ENCODE data around the gene SLC26A2.

Gene SLC26A2

DNA sequence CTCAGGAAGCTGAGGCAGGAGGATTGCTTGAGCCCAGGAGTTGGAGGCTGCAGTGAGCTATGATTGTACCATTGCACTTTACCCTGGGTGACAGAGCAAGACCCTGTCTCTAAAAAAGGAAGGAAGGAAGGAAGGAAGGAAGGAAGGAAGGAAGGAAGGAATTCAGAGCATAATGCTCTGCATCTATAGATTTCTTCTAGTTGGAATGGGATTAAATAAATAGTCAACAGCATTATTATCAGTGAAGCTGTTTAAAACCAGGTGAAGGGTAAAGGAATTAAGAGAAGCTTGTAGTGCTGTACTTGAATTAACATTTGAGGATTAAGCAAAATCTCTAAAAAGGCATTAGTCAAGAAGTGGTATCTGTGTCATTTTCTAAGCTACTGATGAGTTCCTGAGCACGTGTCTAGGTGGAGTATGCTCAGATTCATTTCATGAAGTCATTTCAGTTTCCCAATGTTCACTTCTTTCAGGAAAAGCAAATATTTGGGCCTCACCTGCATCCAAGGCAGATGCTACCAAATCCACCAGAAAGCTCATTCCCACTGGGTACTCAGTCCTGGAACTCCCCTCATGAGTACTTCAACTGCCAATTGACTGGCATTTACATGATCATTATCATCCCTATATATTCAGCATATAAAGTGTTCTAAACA lies 24.4 kb upstream of the SLC26A2 start:
- DNase-seq: no peak
- no peaks in the 10 kb centered on the region for H3K27me3 ChIP-seq (replicated peaks)
- no peak overlapping the region for H3K27ac ChIP-seq
- no peaks in the 10 kb centered on the region for H3K36me3 ChIP-seq (replicated peaks)
- TF ChIP-seq, protein P1, sequence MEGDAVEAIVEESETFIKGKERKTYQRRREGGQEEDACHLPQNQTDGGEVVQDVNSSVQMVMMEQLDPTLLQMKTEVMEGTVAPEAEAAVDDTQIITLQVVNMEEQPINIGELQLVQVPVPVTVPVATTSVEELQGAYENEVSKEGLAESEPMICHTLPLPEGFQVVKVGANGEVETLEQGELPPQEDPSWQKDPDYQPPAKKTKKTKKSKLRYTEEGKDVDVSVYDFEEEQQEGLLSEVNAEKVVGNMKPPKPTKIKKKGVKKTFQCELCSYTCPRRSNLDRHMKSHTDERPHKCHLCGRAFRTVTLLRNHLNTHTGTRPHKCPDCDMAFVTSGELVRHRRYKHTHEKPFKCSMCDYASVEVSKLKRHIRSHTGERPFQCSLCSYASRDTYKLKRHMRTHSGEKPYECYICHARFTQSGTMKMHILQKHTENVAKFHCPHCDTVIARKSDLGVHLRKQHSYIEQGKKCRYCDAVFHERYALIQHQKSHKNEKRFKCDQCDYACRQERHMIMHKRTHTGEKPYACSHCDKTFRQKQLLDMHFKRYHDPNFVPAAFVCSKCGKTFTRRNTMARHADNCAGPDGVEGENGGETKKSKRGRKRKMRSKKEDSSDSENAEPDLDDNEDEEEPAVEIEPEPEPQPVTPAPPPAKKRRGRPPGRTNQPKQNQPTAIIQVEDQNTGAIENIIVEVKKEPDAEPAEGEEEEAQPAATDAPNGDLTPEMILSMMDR (IDR thresholded peaks at IDR 0.05; ENCODE audit: low read depth, low read length, missing control alignments): no peak
- H3K4me3 ChIP-seq (ENCODE audit: low read depth, low read length): no peak overlapping the region
- in situ Hi-C loops (cut with HindIII; ENCODE audit: low pct_ligation_motif_present, low sequenced_read_pairs): no loop called here

DNA sequence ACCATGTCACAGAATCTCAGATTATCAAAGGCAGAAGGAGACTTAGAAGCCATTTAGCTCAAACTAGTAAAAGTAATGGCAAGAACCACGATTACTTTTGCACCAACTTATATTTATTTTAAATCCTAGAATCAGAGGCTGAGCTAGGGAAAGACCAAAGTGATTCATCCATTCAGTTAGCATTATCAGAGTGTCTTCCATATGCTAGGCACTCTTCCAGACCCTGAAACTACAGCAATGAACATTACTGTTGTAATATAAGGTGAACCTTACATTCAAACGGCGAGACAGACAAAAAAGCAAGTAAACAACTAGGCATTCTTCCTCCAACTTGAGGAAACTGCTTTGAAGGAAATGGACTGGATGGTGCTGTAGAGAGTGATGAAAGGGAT lies 23.9 kb upstream of the SLC26A2 start:
- DNase-seq: no peak
- Histone ChIP-seq H3K27ac (no peak overlapping the region), H3K27me3 (replicated peaks) (no peaks in the 10 kb centered on the region), H3K4me3 (ENCODE audit: low read depth, low read length) (no peak overlapping the region), H3K36me3 (replicated peaks) (no peaks in the 10 kb centered on the region)
- in situ Hi-C loops (cut with HindIII; ENCODE audit: low pct_ligation_motif_present, low sequenced_read_pairs): no loop called here
- TF ChIP-seq, protein P1 (IDR thresholded peaks at IDR 0.05; ENCODE audit: low read depth, low read length, missing control alignments): no peak

DNA sequence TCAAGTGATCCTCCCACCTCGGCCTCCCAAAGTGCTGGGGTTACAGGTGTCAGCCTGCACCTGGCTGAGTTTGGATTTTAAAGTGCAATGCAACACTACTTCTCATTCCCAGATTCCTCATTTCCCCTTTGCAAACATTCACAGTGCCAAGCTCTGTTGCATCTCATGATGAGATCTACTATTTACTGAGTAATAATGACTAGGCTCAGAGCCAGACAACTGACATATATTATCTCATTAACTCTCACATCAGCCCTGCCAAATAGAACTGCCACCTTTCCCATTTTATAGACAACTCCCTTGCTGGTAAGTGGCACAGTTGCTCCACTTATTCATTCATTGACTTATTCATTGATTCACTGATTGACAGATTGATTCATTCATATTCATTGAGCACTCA lies 22.9 kb upstream of the SLC26A2 start:
- no peak overlapping the region for H3K4me3 ChIP-seq (ENCODE audit: low read depth, low read length)
- no peak for DNase-seq
- in situ Hi-C loops (cut with HindIII; ENCODE audit: low pct_ligation_motif_present, low sequenced_read_pairs): no loop called here
- H3K36me3 ChIP-seq (replicated peaks): no peaks in the 10 kb centered on the region
- no peaks in the 10 kb centered on the region for H3K27me3 ChIP-seq (replicated peaks)
- TF ChIP-seq, protein P1 (IDR thresholded peaks at IDR 0.05; ENCODE audit: low read depth, low read length, missing control alignments): no peak
- peak overlapping the region; percentile 44 for H3K27ac ChIP-seq

DNA sequence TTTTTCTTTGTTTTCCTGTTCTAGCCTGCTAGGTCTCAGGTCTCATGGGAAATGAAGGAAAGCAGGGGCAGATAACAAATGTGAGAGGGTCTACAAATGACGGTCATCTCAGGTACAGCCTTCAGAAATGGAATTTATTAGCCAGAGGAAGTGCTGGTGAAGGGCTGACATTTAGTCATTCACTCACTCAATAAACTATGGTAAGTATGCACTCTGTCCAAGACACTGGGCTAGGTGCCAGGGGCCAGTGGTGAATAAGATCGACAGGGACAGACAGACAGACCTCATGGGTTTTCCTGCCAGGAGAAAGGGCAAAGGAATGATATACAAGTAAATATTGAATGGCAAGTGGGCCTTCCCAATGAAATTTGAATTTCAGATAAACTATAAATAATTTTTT lies 22.3 kb upstream of the SLC26A2 start:
- peak; percentile 88 for DNase-seq
- TF ChIP-seq, protein P1 (IDR thresholded peaks at IDR 0.05; ENCODE audit: low read depth, low read length, missing control alignments): no peak
- Histone ChIP-seq H3K4me3 (ENCODE audit: low read depth, low read length) (no peak overlapping the region), H3K36me3 (replicated peaks) (no peaks in the 10 kb centered on the region), H3K27ac (peak overlapping the region; percentile 44), H3K27me3 (replicated peaks) (no peaks in the 10 kb centered on the region)
- in situ Hi-C loops (cut with HindIII; ENCODE audit: low pct_ligation_motif_present, low sequenced_read_pairs): no loop called here

DNA sequence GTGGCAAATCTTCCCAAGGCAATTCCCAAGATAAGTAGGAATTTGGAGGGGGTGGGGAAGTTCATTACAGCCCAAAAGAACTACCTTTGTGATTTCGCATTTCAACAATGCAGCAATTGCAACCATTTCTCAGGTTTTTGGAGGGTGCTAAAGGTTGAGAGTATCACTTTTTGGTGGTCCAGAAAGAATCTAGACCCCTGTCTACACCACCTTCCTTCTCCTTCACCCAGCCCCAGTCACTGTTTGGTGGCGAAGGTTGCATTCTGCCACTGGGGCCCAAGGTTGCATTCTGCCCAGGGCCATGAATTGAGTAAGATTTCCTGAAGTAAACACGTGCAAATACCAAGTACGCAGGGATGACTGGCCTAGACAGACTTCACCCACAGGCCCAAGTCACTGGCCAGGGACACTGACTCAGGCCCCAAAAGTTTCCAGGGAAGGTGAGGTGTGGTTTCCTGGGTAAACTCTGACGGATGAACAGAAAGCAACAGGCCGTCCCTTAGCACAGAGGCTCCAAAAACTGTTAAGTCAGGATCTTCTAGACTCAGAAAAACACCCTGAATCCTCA lies 21.7 kb upstream of the SLC26A2 start:
- in situ Hi-C loops (cut with HindIII; ENCODE audit: low pct_ligation_motif_present, low sequenced_read_pairs): no loop called here
- Histone ChIP-seq H3K27ac (peak overlapping the region; percentile 44), H3K36me3 (replicated peaks) (no peaks in the 10 kb centered on the region), H3K4me3 (ENCODE audit: low read depth, low read length) (no peak overlapping the region), H3K27me3 (replicated peaks) (no peaks in the 10 kb centered on the region)
- DNase-seq: peak; percentile 80
- TF ChIP-seq, protein P1 (IDR thresholded peaks at IDR 0.05; ENCODE audit: low read depth, low read length, missing control alignments): no peak

DNA sequence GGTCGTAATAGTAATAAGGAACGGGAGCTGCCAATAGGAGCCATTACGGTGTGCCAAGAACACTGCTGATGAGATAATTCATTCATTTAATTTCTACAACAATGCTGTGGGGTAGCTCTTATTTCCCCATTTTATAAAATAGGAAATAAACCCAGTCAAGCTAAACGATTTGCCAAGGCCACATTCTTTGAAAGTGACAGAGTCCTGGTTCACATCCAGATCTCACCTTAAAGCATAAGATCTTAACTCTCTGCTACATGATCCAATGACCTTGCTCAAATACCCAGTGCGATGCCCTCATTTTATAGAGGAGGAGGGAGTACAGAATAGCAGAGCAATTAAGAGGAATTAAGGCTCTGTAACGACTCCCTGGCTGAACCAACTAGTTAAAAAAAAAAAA lies 21.0 kb upstream of the SLC26A2 start:
- H3K4me3 ChIP-seq (ENCODE audit: low read depth, low read length): no peak overlapping the region
- H3K27ac ChIP-seq: peak overlapping the region; percentile 44
- no peak for DNase-seq

More for the DNA sequence above, 21.0 kb upstream of the SLC26A2 start:
- TF ChIP-seq, protein P1 (IDR thresholded peaks at IDR 0.05; ENCODE audit: low read depth, low read length, missing control alignments): no peak
- Histone ChIP-seq H3K27me3 (replicated peaks) (no peaks in the 10 kb centered on the region), H3K36me3 (replicated peaks) (no peaks in the 10 kb centered on the region)
- in situ Hi-C loops (cut with HindIII; ENCODE audit: low pct_ligation_motif_present, low sequenced_read_pairs): no loop called here

All from brain microvascular endothelial cell (primary cell).